BLaER1 treated with 17β-estradiol and CSF1 and Interleukin-3, amounts not matched to agents 10 nM and 100 nM (cell line): Measurements from ENCODE around the gene MIB1.
"Not testable (repeated sequence)": the region's sequence is repeated elsewhere in the genome, so short reads cannot be mapped to it uniquely, and the experiment has no call there.

ENCODE experiments used
- H3K27ac ChIP-seq, 11 experiments: shearing (Covaris generic); formaldehyde crosslinking; 2 replicates each; pipeline ENCODE4 v1.8.1; 2022
- H3K27me3 ChIP-seq, 11 experiments: shearing (Covaris generic); formaldehyde crosslinking; 2 replicates each; pipeline ENCODE4 v1.8.1; 2022
- H3K36me3 ChIP-seq, 11 experiments: shearing (Covaris generic); formaldehyde crosslinking; 2 replicates each; pipeline ENCODE4 v1.8.1; 2022
- H3K4me1 ChIP-seq, 10 experiments: shearing (Covaris generic); formaldehyde crosslinking; 2 replicates each; pipeline ENCODE4 v1.8.1; 2022
- H3K4me2 ChIP-seq, 11 experiments: shearing (Covaris generic); formaldehyde crosslinking; 2 replicates each; pipeline ENCODE4 v1.8.1; 2022
- H3K4me3 ChIP-seq, 10 experiments: shearing (Covaris generic); formaldehyde crosslinking; 2 replicates each; pipeline ENCODE4 v1.8.1; 2022
- H3K9ac ChIP-seq, 11 experiments: shearing (Covaris generic); formaldehyde crosslinking; 2 replicates each; pipeline ENCODE4 v1.8.1; 2022
- H3K9me3 ChIP-seq, 11 experiments: shearing (Covaris generic); formaldehyde crosslinking; replicated peaks in 1 of 11; 2 replicates each; pipeline ENCODE4 v1.8.1; 2022
- H4K20me1 ChIP-seq, 11 experiments: shearing (Covaris generic); formaldehyde crosslinking; 2 replicates each; pipeline ENCODE4 v1.8.1; 2022
- Cebpa-rat ChIP-seq, 11 experiments: shearing (Covaris generic); IDR thresholded peaks; 2 replicates each; pipeline ENCODE4 v1.8.1; 2022

Gene MIB1

GRCh38 chr18:21769206-21769605 lies 28.6 kb downstream of the MIB1 start:
- H3K36me3 ChIP-seq = peaks cover 71 to 96% (median 78%) of the 10 kb centered on the region in 11 experiments
- no peaks in the 10 kb centered on the region for H3K27me3 ChIP-seq
- H3K4me1 ChIP-seq = peaks cover 0 to 8% (median 0%) of the 10 kb centered on the region in 10 experiments; a peak in 1 of 20 replicates

GRCh38 chr18:21774722-21775121 lies 34.1 kb downstream of the MIB1 start:
- Histone ChIP-seq H3K9me3 (no peaks in the 10 kb centered on the region), H3K4me3 (no peak overlapping the region), H4K20me1 (peaks cover 0 to 7% (median 0%) of the 10 kb centered on the region in 11 experiments; a peak in 2 of 22 replicates), H3K9ac (no peak overlapping the region), H3K27me3 (no peaks in the 10 kb centered on the region), H3K4me2 (no peak overlapping the region), H3K36me3 (peaks cover 58 to 100% (median 83%) of the 10 kb centered on the region in 11 experiments), H3K4me1 (peaks cover 0 to 1% (median 0%) of the 10 kb centered on the region in 10 experiments; a peak in 1 of 20 replicates), H3K27ac (no peak overlapping the region)
- no peak for TF ChIP-seq Cebpa-rat (IDR thresholded peaks at IDR 0.05)

More at GRCh38 chr18:21769206-21769605, 28.6 kb downstream of the MIB1 start:
- H3K9me3 ChIP-seq = peaks cover 0 to 23% (median 6%) of the 10 kb centered on the region in 11 experiments; a peak in 7 of 22 replicates
- no peak overlapping the region for H3K9ac ChIP-seq
- no peak overlapping the region for H3K4me3 ChIP-seq
- no peak overlapping the region for H3K27ac ChIP-seq
- no peak for TF ChIP-seq Cebpa-rat (IDR thresholded peaks at IDR 0.05)
- peaks cover 0 to 7% (median 0%) of the 10 kb centered on the region in 11 experiments; a peak in 3 of 22 replicates for H4K20me1 ChIP-seq
- H3K4me2 ChIP-seq = no peak overlapping the region

GRCh38 chr18:21777814-21778213 lies 37.2 kb downstream of the MIB1 start:
- H3K36me3 ChIP-seq = peaks cover 64 to 98% (median 89%) of the 10 kb centered on the region in 11 experiments
- no peak overlapping the region for H3K4me2 ChIP-seq
- no peaks in the 10 kb centered on the region for H3K4me1 ChIP-seq
- H3K27me3 ChIP-seq = no peaks in the 10 kb centered on the region
- H3K4me3 ChIP-seq = no peak overlapping the region
- TF ChIP-seq Cebpa-rat (IDR thresholded peaks at IDR 0.05) = no peak
- H3K9ac ChIP-seq = no peak overlapping the region
- H4K20me1 ChIP-seq = peaks cover 0 to 7% (median 0%) of the 10 kb centered on the region in 11 experiments; a peak in 2 of 22 replicates
- no peak overlapping the region for H3K27ac ChIP-seq
- no peaks in the 10 kb centered on the region for H3K9me3 ChIP-seq

GRCh38 chr18:21786526-21786925 lies 45.9 kb downstream of the MIB1 start:
- Histone ChIP-seq H3K4me2 (no peak overlapping the region), H3K27me3 (no peaks in the 10 kb centered on the region), H3K9ac (no peak overlapping the region), H3K36me3 (peaks cover 89 to 100% (median 98%) of the 10 kb centered on the region in 11 experiments), H3K9me3 (peaks cover 34 to 52% (median 40%) of the 10 kb centered on the region in 11 experiments), H4K20me1 (no peaks in the 10 kb centered on the region), H3K27ac (no peak overlapping the region), H3K4me1 (peaks cover 0 to 10% (median 0%) of the 10 kb centered on the region in 10 experiments; a peak in 2 of 20 replicates), H3K4me3 (no peak overlapping the region)
- TF ChIP-seq Cebpa-rat (IDR thresholded peaks at IDR 0.05) = no peak

DNA sequence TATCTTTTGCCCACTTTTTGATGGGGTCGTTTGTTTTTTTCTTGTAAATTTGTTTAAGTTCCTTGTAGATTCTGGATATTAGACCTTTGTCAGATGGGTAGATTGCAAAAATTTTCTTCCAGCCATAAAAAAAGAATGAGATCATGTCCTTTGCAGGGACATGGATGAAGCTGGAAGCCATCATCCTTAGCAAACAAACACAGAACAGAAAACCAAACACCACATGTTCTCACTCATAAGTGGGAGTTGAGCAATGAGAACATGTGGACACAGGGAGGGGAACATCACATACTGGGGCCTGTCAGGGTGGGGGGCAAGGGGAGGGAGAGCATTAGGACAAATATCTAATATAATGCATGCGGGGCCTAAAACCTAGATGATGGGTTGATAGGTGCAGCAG lies 55.5 kb downstream of the MIB1 start:
- H3K9ac ChIP-seq, H3K27me3 ChIP-seq, H3K4me3 ChIP-seq, H3K4me1 ChIP-seq, H3K9me3 ChIP-seq, H4K20me1 ChIP-seq, H3K27ac ChIP-seq, H3K4me2 ChIP-seq: not testable (repeated sequence)
- peaks cover 23 to 61% (median 41%) of the 10 kb centered on the region in 11 experiments; a peak in 21 of 22 replicates for H3K36me3 ChIP-seq

DNA sequence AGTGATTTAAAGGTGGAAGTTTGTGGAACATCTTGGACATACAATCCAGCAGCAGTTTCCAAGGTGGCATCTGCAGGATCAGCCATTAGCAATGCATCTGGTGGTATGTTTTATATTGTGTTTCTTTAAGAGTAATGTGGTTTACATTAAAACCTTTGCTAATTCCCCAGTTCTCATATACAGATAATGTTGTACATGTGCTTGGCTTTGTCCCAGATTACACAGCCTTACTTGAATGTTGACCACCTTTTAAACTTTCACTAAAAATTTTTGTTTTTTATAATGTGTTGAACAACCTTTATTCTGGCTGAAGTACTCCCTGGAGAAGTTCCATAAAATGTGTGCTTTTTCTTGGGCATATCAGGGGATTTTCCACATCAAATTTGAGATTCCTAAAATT lies 57.5 kb downstream of the MIB1 start:
- Histone ChIP-seq H3K9me3 (no peaks in the 10 kb centered on the region), H4K20me1 (no peaks in the 10 kb centered on the region; a peak in 1 of 22 replicates), H3K27ac (no peak overlapping the region), H3K4me2 (no peak overlapping the region), H3K4me1 (peaks cover 0 to 9% (median 2%) of the 10 kb centered on the region in 10 experiments; a peak in 8 of 20 replicates), H3K4me3 (no peak overlapping the region), H3K9ac (no peak overlapping the region), H3K36me3 (peaks cover 22 to 64% (median 44%) of the 10 kb centered on the region in 11 experiments; a peak in 21 of 22 replicates), H3K27me3 (no peaks in the 10 kb centered on the region)
- no peak for TF ChIP-seq Cebpa-rat (IDR thresholded peaks at IDR 0.05)

DNA sequence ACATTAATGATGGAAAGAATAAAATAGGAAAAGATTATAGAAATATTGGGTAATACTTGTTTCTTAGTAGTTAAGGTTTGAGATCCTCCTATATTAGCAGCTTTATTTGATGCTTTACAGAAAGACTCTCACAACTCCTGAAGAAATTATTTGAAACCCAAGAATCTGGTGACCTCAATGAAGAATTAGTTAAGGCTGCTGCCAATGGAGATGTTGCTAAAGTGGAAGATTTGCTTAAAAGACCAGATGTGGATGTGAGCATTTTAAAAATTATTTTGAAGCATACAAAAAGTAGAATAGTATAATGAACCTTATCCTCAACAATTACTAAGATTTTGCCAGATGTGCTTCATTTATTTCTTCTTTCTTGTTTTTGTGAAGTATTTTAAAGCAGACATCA lies 59.1 kb downstream of the MIB1 start:
- no peak for TF ChIP-seq Cebpa-rat (IDR thresholded peaks at IDR 0.05)
- Histone ChIP-seq H3K36me3 (peaks cover 36 to 70% (median 54%) of the 10 kb centered on the region in 11 experiments), H3K4me3 (no peak overlapping the region), H3K27me3 (no peaks in the 10 kb centered on the region), H3K27ac (no peak overlapping the region), H3K9me3 (no peaks in the 10 kb centered on the region), H3K9ac (no peak overlapping the region), H3K4me2 (no peak overlapping the region), H3K4me1 (peaks cover 0 to 23% (median 3%) of the 10 kb centered on the region in 10 experiments; a peak in 9 of 20 replicates), H4K20me1 (no peaks in the 10 kb centered on the region)

- Histone ChIP-seq H3K4me2 (peak overlapping the region in 5 of 11 experiments; percentile 15 to 64 (median 51); a peak in 8 of 22 replicates), H3K4me3 (no peak overlapping the region), H3K27ac (peak overlapping the region in 5 of 11 experiments; percentile 6 to 44 (median 19); a peak in 8 of 22 replicates), H4K20me1 (no peaks in the 10 kb centered on the region), H3K9ac (no peak overlapping the region; a peak in 1 of 22 replicates), H3K4me1 (peaks cover 0 to 23% (median 3%) of the 10 kb centered on the region in 10 experiments; a peak in 9 of 20 replicates), H3K27me3 (no peaks in the 10 kb centered on the region), H3K36me3 (peaks cover 67 to 100% (median 81%) of the 10 kb centered on the region in 11 experiments), H3K9me3 (peaks cover 3 to 17% (median 6%) of the 10 kb centered on the region in 11 experiments; a peak in 19 of 22 replicates)
- peak in 2 of 11 experiments; percentile 32 to 33; a peak in 2 of 22 replicates for TF ChIP-seq Cebpa-rat (IDR thresholded peaks at IDR 0.05)
Measured at GRCh38 chr18:21803495-21803894, 62.9 kb downstream of the MIB1 start.

DNA sequence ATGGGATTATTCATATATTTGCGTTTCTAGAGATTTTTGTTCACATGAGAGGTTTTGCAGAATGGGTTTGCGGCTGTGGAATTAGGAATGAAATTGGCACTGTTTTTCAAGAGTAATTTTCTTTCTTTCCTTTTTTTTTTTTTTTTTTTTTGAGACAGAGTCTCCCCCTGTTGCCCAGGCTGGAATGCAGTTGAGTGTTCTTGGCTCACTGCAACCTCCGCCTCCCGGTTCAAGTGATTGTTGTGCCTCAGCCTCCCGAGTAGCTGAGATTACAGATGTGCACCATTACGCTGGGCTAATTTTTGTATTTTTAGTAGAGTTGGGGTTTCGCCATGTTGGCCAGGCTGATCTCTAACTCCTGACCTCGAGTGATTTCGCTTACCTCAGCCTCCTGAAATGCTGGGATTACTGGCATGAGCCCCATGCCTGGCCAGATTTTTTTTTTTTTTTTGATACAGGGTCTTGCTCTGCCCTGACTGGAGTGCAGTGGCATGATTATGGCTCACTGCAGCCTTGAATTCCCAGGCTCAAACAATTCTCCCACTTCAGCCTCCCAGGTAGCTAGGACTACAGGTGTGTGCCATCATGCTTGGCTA lies 65.3 kb downstream of the MIB1 start:
- H3K9me3 ChIP-seq = peaks cover 17 to 32% (median 23%) of the 10 kb centered on the region in 11 experiments
- H3K4me2 ChIP-seq = no peak overlapping the region
- TF ChIP-seq Cebpa-rat (IDR thresholded peaks at IDR 0.05) = no peak
- H3K27ac ChIP-seq = no peak overlapping the region
- H3K9ac ChIP-seq = no peak overlapping the region
- H4K20me1 ChIP-seq = no peaks in the 10 kb centered on the region
- H3K4me1 ChIP-seq = peaks cover 0 to 23% (median 3%) of the 10 kb centered on the region in 10 experiments; a peak in 9 of 20 replicates
- no peak overlapping the region for H3K4me3 ChIP-seq
- H3K27me3 ChIP-seq = no peaks in the 10 kb centered on the region
- peaks cover 77 to 100% (median 90%) of the 10 kb centered on the region in 11 experiments for H3K36me3 ChIP-seq
